HCT116 (cell line): ENCODE measurements around the gene INPPL1.

Source experiments
- CEBPB ChIP-seq: IDR thresholded peaks from 2 replicates; pipeline ENCODE4 v1.6.1; 2012; ENCODE audit warnings: low read depth
- CTCF ChIP-seq, 3 experiments: fragments of 200-600 bp in 1 of 3; sonication (generic) in 1 of 3; IDR thresholded peaks in 2 of 3; conservative IDR thresholded peaks in 1 of 3; 2 replicates each; pipeline ENCODE4 v1.5.1; 2012 to 2017; ENCODE audit warnings: low read depth in 2 of 3, low read length in 2 of 3, antibody characterized with exemption in 1 of 3, borderline replicate concordance in 1 of 3, control low read depth in 1 of 3, mild to moderate bottlenecking in 1 of 3, mixed read lengths in 1 of 3, mixed run types in 1 of 3, moderate library complexity in 1 of 3; ENCODE audit not compliant: insufficient read depth in 1 of 3
- ELF1 ChIP-seq: IDR thresholded peaks from 2 replicates; pipeline ENCODE4 v1.6.1; 2012; ENCODE audit warnings: low read depth, borderline replicate concordance
- EZH2 ChIP-seq: fragments of 200-600 bp; sonication (generic); IDR thresholded peaks from 2 replicates; pipeline ENCODE4 v1.6.1; 2017; ENCODE audit warnings: antibody characterized with exemption, mixed run types
- FOSL1 ChIP-seq: IDR thresholded peaks from 2 replicates; pipeline ENCODE4 v1.6.1; 2012; ENCODE audit warnings: low read depth
- MAX ChIP-seq: IDR thresholded peaks from 2 replicates; pipeline ENCODE4 v1.6.1; 2012
- POLR2A ChIP-seq: IDR thresholded peaks from 2 replicates; pipeline ENCODE4 v1.7.0; 2011; ENCODE audit warnings: borderline replicate concordance; ENCODE audit not compliant: insufficient read depth, insufficient read length; ENCODE audit errors: extremely low read depth
- POLR2AphosphoS5 ChIP-seq: IDR thresholded peaks from 2 replicates; pipeline ENCODE4 v1.6.1; 2011; ENCODE audit warnings: mild to moderate bottlenecking, low read depth, low read length, moderate library complexity
- RAD21 ChIP-seq: IDR thresholded peaks from 2 replicates; pipeline ENCODE4 v1.6.1; 2012; ENCODE audit warnings: low read depth, mild to moderate bottlenecking
- REST ChIP-seq: IDR thresholded peaks from 2 replicates; pipeline ENCODE4 v1.6.1; 2012; ENCODE audit warnings: low read depth
- ZFX ChIP-seq: fragments of 450-650 bp; IDR thresholded peaks from 2 replicates; pipeline ENCODE4 v1.6.1; 2017

GRCh38 chr11:72231396-72232259, 7.1 kb downstream of the INPPL1 start:
- TF ChIP-seq POLR2A (no peak), CTCF (IDR thresholded peaks at IDR 0.05 in 2 of 3, conservative IDR thresholded peaks at IDR 0.05 in 1 of 3; ENCODE audit: borderline replicate concordance in 1 of 3, insufficient read depth in 1 of 3, low read depth in 2 of 3, low read length in 2 of 3) (no peak), ZFX (no peak), POLR2AphosphoS5 (no peak), MAX (no peak), EZH2 (no peak), RAD21 (no peak), REST (no peak), ELF1 (no peak), FOSL1 (no peak), CEBPB (no peak)
